GM18951 (cell line): ENCODE data around the gene PRR23A.
"Not testable (repeated sequence)": the region's sequence is repeated elsewhere in the genome, so short reads cannot be mapped to it uniquely, and the experiment has no call there.

ENCODE experiments used
- POLR2A ChIP-seq: IDR thresholded peaks from 4 replicates; pipeline ENCODE4 v1.6.1; 2011; ENCODE audit warnings: mild to moderate bottlenecking; ENCODE audit not compliant: insufficient read length, insufficient read depth; ENCODE audit errors: extremely low read depth
- in situ Hi-C: fragments of 300-500 bp; cut with MboI; formaldehyde crosslinking; loops from one replicate; pipeline ENCODE4 v1.12.0; 2022; ENCODE audit warnings: low sequenced_read_pairs, mixed read lengths, inconsistent platforms; ENCODE audit not compliant: unreplicated experiment

PRR23A gene

DNA sequence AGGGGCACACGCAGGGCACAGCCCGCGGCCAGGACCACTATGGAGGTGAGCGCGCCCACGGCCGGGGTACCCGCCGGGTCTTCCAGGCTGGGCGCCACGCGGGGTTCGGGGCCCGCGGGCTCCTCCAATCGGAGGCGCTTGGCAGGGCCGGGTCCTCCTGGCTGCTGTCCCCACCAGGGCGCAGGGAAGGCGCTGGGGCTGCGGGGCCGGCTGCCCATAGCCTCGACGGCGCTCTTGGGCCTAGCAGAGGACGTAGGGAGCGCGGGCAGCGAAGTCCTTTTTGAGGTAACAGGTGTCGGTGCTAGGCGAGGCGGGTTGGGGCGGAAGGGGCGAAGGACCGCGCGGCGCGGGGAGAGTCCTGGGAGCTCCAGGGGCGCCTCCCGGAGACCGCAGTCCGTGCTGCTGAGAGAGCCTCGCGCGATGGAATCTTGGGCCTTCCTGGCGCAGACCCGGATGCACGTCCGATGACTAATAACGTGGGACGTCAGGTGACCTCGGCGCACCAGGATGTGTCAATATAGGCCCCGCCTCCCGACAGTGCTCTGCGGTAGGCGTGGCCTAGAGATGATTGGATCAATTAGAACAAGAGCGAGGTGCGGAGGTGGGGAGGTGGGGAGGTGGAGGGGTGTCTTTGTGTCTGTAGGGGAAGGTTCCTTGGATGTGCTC lies at the start of gene PRR23A:
TSS of gene PRR23A (minus strand) at position 218 of the 666 bp plus-strand sequence. CDS start at position 218, 0 bp downstream.
- no peak for TF ChIP-seq POLR2A
- in situ Hi-C loops, result no loop called here

DNA sequence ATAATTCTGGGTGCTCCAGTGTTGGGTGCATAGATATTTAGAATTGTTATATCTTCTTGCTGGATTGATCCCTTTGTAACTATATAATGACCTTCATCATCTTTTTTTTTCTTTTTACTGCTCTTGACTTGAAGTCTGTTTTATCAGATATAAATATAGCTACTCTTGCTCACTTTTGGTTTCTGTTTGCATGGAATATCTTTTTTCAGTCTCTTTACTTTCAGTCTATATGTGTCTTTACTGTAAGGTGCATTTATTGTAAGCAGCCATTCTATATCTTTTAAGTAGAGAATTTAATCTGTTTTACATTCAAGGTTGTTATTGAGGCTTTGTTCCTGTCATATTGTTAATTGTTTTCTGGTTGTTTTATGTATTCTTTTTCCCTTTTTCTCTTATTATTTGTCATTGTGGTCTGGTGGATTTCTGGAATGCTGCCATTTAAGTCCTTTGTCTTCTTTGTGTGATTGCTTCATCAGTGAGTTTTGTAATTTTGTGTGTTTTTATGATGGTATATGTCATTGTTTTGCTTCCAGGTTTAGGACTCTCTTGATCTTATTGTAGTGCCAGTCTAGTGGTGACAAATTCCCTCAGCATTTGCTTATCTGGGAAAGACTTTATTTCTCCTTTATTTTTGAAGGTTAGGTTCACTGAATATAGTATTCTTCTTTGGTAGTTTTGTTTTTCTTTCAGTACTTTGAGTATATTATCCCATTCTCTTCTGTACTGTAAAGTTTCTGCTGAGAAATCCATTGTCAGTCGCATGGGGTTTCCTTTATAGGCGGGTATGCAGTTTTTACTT lies 46.9 kb upstream of the PRR23A start:
- TF ChIP-seq POLR2A, result no peak
- in situ Hi-C loops, result no loop called here

DNA sequence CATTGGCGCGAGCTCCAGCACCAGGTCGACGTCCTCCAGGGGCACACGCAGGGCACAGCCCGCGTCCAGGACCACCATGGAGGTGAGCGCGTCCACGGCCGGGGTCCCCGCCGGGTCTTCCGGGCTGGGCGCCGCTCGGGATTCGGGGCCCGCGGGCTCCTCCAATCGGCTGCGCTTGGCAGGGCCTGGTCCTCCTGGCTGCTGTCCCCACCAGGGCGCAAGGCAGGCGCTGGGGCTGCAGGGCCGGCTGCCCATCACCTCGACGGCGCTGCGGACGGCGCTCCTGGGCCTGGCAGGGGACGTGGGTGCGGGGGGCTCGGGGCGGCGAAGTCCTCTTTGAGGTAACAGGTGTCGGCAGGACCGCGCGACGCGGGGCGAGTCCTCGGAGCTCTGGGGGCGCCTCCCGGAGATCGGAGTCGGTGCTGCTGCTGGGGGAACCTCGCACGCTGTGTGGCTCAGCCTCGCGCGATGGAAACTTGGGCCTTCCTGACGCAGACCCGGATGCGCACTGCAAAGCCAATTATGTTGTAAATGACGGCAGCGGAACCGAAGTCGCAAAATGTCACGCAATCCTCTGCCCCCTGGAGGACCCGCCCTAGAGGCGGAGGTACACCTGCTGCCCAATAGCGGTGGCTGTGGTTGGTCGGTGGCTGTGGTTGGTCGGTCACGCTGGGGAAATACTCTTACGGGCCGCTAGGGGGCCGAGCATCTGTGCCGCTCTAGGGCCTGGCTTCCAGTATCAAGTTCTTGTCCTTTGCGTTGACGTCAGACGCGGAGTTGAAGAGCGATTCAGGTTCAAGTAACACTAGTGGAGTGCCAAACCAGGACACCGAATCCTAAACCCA lies 38.5 kb upstream of the PRR23A start, which contains the start of gene PRR23C:
TSS of gene PRR23C (minus strand) at position 527 of the 845 bp plus-strand sequence. CDS start at position 255, 272 bp downstream.
- TF ChIP-seq POLR2A, result no peak
- in situ Hi-C loops, result no loop called here

DNA sequence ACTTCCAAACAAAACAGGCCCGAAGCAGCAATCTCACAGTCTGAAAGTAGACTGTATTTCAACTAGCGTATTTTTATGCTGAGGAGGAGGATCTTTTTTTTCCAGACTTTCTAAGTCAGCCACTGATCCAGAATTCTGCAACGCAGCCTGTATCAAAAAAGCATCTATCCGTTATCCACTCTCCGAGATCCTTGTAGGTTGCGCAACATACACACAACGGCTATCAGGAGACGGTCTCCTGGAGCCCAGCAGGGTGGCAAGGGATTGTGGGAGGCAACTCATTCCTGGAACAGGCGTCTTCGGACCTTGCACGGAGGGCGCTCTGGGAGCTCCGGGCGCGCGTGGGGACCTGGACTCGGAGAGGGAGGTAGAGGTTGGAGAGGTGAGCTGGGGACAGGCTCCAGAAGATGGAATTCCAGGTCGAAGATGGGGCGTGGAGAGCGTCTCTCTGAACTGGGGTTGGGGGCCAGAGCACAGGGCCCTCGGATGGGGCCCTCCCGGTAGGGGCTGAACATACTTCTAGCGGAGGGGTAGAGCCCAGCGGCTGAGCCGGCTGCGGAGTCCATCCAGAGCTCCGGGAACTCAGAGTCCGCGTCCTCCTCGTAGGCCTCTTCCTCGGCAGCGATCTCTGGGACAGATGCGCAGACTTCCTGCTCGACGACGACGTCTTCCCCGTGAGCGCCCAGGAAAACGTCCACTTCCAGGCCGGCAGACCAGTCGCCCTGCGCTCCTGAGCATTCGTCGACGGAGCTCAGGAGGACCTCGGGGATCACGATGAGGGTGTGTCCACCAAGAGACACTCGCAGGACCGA lies 37.7 kb upstream of the PRR23A start:
- in situ Hi-C loops, result no loop called here
- no peak for TF ChIP-seq POLR2A

DNA sequence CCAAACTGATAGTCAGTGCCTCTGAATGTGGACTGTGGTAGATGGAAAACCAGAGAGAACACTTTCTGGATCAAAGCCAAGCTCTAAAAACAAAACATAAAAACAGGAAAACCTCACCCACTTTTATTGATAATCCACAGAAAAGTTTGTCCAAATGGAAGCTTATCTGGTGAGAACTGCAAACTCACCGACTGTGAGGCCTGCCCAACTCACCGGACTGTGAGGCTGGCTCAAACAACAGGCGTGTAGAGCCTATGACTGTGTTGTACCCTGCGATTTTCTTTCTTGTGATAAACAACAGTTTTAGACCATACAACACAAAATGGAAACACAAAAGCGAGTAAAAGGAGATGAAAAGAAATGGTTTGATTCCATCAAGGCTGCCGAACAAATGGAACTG lies 31.4 kb upstream of the PRR23A start:
- in situ Hi-C loops, result no loop called here
- no peak for TF ChIP-seq POLR2A

DNA sequence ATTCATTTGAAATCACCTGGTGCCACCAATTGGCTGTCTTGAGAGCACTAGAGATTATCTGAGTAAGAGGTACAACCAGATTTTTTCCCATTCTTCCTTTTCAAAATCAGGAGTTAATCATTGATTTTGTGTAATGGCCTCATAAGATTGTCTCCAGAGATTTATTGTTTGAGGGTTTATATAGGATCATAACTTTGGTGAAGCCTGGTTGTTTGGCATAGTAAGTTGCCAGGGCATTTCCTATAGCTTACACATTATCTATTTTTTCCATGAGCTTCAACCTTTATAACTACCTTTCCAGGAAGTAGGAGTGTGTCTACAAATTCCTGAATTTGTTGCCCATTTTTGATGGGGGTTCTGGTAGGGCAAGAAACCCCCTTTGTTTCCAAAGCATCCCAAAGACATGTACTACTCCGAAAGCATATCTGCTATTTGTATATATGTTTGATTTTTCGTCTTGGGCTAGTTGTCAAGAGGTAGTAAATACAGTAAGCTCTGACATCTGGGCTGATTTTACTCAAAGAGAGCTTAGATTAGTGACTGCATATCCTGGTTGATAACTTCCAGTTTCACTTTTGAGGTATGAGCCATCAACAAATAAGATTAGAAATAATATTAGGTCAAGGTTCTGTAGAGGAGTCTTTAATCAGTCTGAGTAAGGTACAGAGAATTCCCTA lies 26.4 kb upstream of the PRR23A start:
- in situ Hi-C loops, result no loop called here
- no peak for TF ChIP-seq POLR2A

DNA sequence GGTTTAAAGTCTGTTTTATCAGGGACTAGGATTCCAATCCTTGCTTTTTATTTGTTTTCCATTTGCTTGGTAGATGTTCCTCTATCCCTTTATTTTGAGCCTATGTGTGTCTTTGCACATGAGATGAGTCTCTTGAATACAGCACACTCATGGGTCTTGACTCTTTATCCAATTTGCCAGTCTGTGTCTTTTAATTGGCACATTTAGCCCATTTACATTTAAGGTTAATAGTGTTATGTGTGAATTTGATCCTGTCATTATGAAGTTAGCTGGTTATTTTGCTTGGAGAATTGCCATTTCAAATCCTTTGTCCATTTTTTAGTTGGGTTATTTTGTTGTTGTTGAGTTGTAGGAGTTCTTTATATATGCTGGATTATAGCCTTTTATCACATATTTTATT lies 24.5 kb upstream of the PRR23A start:
- in situ Hi-C loops, result not testable (repeated sequence)

DNA sequence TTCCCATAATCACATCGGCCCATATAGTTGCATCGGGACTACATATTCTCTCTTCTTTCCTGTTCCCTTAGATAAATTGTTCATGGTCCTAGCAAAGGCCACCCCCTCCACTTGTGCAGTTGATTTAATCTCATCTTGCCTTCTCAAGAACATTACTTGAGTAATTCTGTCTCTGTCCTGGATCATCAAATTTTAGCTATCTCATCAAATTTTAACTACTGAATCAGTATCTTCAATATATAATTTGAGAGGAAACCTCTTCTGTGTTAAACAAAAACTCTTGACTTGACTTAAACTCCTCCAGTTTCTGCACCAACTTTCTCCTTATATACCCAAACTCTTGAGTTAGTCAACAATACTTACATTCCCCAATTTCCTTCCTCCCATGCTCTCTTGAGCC lies 18.9 kb upstream of the PRR23A start:
- TF ChIP-seq POLR2A, result no peak
- in situ Hi-C loops, result no loop called here

DNA sequence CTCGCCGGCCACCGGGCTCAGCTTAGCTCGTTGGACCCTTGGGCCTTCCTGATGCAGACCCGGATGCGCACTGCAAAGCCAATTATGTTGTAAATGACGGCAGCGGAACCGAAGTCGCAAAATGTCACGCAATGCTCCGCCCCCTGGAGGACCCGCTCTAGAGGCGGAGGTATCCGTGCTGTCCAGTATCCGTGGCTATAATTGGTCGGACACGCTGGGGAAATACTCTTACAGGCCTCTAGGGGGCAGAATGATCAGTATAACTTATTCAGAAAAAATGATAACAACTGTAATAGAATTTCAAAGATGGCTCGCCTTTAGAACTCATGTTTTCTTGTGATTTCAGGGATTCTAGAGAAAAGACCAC lies 14.8 kb upstream of the PRR23A start, which contains the start of gene PRR23B:
TSS of gene PRR23B (minus strand) at position 59 of the 367 bp plus-strand sequence. CDS start 265 bp downstream, outside the sequence.
- in situ Hi-C loops, result no loop called here
- TF ChIP-seq POLR2A, result no peak

DNA sequence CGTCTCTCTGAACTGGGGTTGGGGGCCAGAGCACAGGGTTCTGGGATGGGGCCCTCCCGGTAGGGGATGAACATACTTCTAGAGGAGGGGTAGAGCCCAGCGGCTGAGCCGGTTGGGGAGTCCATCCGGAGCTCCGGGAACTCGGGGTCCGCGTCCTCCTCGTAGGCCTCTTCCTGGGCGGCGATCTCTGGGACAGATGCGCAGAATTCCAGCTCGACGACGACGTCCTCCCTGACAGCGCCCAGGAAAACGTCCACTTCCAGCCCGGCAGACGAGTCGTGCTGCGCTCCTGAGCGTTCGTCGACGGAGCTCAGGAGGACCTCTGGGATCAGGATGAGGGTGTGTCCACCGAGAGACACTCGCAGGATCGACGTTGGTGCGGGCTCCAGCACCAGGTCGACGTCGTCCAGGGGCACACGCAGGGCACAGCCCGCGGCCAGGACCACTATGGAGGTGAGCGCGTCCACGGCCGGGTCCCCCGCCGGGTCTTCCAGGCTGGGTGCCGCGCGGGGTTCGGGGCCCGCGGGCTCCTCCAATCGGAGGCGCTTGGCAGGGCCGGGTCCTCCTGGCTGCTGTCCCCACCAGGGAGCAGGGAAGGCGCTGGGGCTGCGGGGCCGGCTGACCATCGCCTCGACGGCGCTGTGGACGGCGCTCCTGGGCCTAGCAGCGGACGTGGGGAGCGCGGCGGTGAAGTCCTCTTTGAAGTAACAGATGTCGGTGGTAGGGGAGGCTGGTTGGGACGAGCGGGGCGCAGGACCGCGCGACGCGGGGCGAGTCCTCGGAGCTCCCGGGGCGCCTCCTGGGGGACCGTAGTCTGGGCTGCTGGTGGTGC lies 14.2 kb upstream of the PRR23A start:
- in situ Hi-C loops, result no loop called here
- TF ChIP-seq POLR2A, result no peak

DNA sequence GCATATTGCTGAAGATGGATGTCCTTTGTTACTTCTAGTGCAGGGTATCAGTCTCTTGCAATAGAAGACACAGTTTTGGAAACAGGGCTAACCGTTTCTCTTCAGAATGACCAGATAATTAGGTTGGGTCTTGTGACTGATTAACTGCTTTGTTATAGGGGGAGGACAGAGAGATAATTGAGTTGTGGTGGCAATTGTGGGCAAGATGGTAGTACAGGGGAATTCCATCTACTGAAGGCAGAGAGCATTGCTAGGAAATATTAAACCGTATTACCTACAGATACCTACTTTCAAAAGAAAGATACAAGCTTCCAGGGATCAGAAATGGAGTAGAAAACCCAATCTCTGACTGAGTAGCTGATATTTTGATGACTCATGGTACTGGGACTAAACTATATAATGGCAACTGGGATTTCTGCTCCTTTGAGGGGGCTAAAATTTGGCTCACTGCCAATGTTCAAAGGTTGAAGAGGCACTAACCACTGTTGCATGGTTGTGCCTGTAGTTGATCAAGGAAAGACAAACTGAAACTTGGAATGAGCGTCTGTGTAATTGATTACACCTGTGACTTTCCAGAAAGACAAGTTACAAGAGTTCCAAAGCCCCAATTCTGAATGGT lies 10.5 kb upstream of the PRR23A start:
- in situ Hi-C loops, result no loop called here
- no peak for TF ChIP-seq POLR2A
